Activated naive CD8-positive, alpha-beta T cell treated with anti-CD3 and anti-CD28 coated beads, Interleukin-2, amount 10 ng/mL, durations not matched to agents 7 days and 5 days (primary cell): ENCODE results near the gene ARIH2. TPM values are rescaled to one million over a fixed set of nuclear protein-coding genes. Genes with fewer than 3 reads are reported as not detected.

Experiments used
- ATAC-seq: fragments of 150-1000 bp; cut with Tn5 transposase; one replicate; pipeline ENCODE4 v1.10.0; 2021; ENCODE audit warnings: low read depth, moderate library complexity
- POLR2A ChIA-PET: fragments of 350-600 bp; sonication (Branson Sonifier 250); formaldehyde crosslinking; loops from one replicate; lab custom pipeline; 2021; ENCODE audit warnings: antibody characterized with exemption; lab: Charles Lee
- DNase-seq: peaks from one replicate; pipeline ENCODE4 v3.0.0; 2021
- H3K27ac Mint-ChIP-seq: one replicate; pipeline ENCODE4 v1.8.0; 2022; ENCODE audit warnings: mild to moderate bottlenecking, mixed read lengths
- H3K27me3 Mint-ChIP-seq: one replicate; pipeline ENCODE4 v1.8.0; 2022; ENCODE audit warnings: mild to moderate bottlenecking, moderate library complexity, mixed read lengths
- H3K36me3 Mint-ChIP-seq: one replicate; pipeline ENCODE4 v1.8.0; 2021; ENCODE audit warnings: mild to moderate bottlenecking, mixed read lengths
- H3K4me1 Mint-ChIP-seq: one replicate; pipeline ENCODE4 v1.8.0; 2021; ENCODE audit warnings: mixed read lengths
- H3K4me3 Mint-ChIP-seq: one replicate; pipeline ENCODE4 v1.8.0; 2022; ENCODE audit warnings: mild to moderate bottlenecking, moderate library complexity, mixed read lengths
- H3K9me3 Mint-ChIP-seq: one replicate; pipeline ENCODE4 v1.8.0; 2021; ENCODE audit warnings: mixed read lengths
- total RNA-seq, 2 experiments: library from RNA; stranded (reverse); gene quantifications; one replicate each; pipeline ENCODE4 v1.2.3, GENCODE V29; 2021

ARIH2 gene
- total RNA-seq, 2 experiments from 2014 or later, result 108 to 118 TPM

- Mint-ChIP-seq H3K4me1 (peaks cover 10% of the 10 kb centered on the region), H3K27me3 (no peaks in the 10 kb centered on the region), H3K9me3 (no peaks in the 10 kb centered on the region), H3K36me3 (peaks cover 8% of the 10 kb centered on the region), H3K4me3 (no peak overlapping the region), H3K27ac (no peak overlapping the region)
- DNase-seq, result no peak
- POLR2A ChIA-PET, result no interaction called here
- ATAC-seq, result no peak
Measured at GRCh38 chr3:48963591-48963990, 44.9 kb downstream of the ARIH2 start.

GRCh38 chr3:48966367-48966766 is 47.7 kb downstream of the ARIH2 start:
- Mint-ChIP-seq H3K27ac (no peak overlapping the region), H3K9me3 (no peaks in the 10 kb centered on the region), H3K4me3 (no peak overlapping the region), H3K36me3 (peaks cover 17% of the 10 kb centered on the region), H3K4me1 (peaks cover 8% of the 10 kb centered on the region), H3K27me3 (no peaks in the 10 kb centered on the region)
- ATAC-seq (no peak), DNase-seq (no peak)
- POLR2A ChIA-PET, result interaction anchor here (0.6 kb wide), 1 partner anchor 14 kb away, joined by 5 read pairs; no protein-coding TSS in a partner anchor

GRCh38 chr3:48966876-48967361 is 48.3 kb downstream of the ARIH2 start:
- H3K4me1 Mint-ChIP-seq, result peaks cover 8% of the 10 kb centered on the region
- H3K36me3 Mint-ChIP-seq, result peaks cover 21% of the 10 kb centered on the region
- no peak for ATAC-seq
- no peaks in the 10 kb centered on the region for H3K9me3 Mint-ChIP-seq
- H3K27me3 Mint-ChIP-seq, result no peaks in the 10 kb centered on the region
- H3K4me3 Mint-ChIP-seq, result no peak overlapping the region
- no peak overlapping the region for H3K27ac Mint-ChIP-seq
- POLR2A ChIA-PET, result interaction anchor here (0.6 kb wide), 1 partner anchor 14 kb away, joined by 5 read pairs; no protein-coding TSS in a partner anchor
- DNase-seq, result no peak

- Mint-ChIP-seq H3K27ac (no peak overlapping the region), H3K27me3 (no peaks in the 10 kb centered on the region), H3K9me3 (no peaks in the 10 kb centered on the region), H3K4me1 (peaks cover 19% of the 10 kb centered on the region), H3K4me3 (no peak overlapping the region), H3K36me3 (peaks cover 21% of the 10 kb centered on the region)
- DNase-seq (no peak), ATAC-seq (no peak)
- POLR2A ChIA-PET, result no interaction called here
Measured at GRCh38 chr3:48970586-48970985, 51.9 kb downstream of the ARIH2 start.

- ATAC-seq, result peak; percentile 54
- Mint-ChIP-seq H3K27ac (peak overlapping the region; percentile 83), H3K4me1 (peaks cover 13% of the 10 kb centered on the region), H3K9me3 (no peaks in the 10 kb centered on the region), H3K27me3 (no peaks in the 10 kb centered on the region), H3K36me3 (peaks cover 22% of the 10 kb centered on the region), H3K4me3 (no peak overlapping the region)
- POLR2A ChIA-PET, result interaction anchor here (0.6 to 0.9 kb wide), 3 partner anchors 15 to 132 kb away, joined by 3 to 5 read pairs (median 3); partner anchors contain the start of gene WDR6
- DNase-seq, result no peak
Measured at GRCh38 chr3:48974076-48974864, 55.6 kb downstream of the ARIH2 start.

GRCh38 chr3:48979451-48979850 is 60.8 kb downstream of the ARIH2 start:
- no peak overlapping the region for H3K27ac Mint-ChIP-seq
- no peaks in the 10 kb centered on the region for H3K9me3 Mint-ChIP-seq

GRCh38 chr3:48980295-48980694 is 61.7 kb downstream of the ARIH2 start:
- H3K4me3 Mint-ChIP-seq, result no peak overlapping the region
- H3K4me1 Mint-ChIP-seq, result peaks cover 5% of the 10 kb centered on the region
- H3K36me3 Mint-ChIP-seq, result peaks cover 18% of the 10 kb centered on the region
- no peak overlapping the region for H3K27ac Mint-ChIP-seq
- POLR2A ChIA-PET, result interaction anchor here (0.7 kb wide), 2 partner anchors 14 to 288 kb away, joined by 5 read pairs; no protein-coding TSS in a partner anchor
- DNase-seq (no peak), ATAC-seq (no peak)
- H3K9me3 Mint-ChIP-seq, result no peaks in the 10 kb centered on the region
- H3K27me3 Mint-ChIP-seq, result no peaks in the 10 kb centered on the region

More at GRCh38 chr3:48979451-48979850, 60.8 kb downstream of the ARIH2 start:
- peaks cover 19% of the 10 kb centered on the region for H3K36me3 Mint-ChIP-seq
- POLR2A ChIA-PET, result no interaction called here
- peaks cover 8% of the 10 kb centered on the region for H3K4me1 Mint-ChIP-seq
- no peaks in the 10 kb centered on the region for H3K27me3 Mint-ChIP-seq
- DNase-seq, result no peak
- no peak for ATAC-seq
- no peak overlapping the region for H3K4me3 Mint-ChIP-seq

- Mint-ChIP-seq H3K9me3 (no peaks in the 10 kb centered on the region), H3K27ac (no peak overlapping the region), H3K4me1 (peaks cover 7% of the 10 kb centered on the region), H3K4me3 (no peak overlapping the region), H3K27me3 (no peaks in the 10 kb centered on the region), H3K36me3 (peaks cover 18% of the 10 kb centered on the region)
- POLR2A ChIA-PET, result interaction anchor here (0.9 kb wide), 1 partner anchor 47 kb away, joined by 3 read pairs; the partner anchor contains the start of gene IMPDH2
- ATAC-seq (no peak), DNase-seq (no peak)
Measured at GRCh38 chr3:48982016-48982415, 63.4 kb downstream of the ARIH2 start.

- Mint-ChIP-seq H3K27ac (no peak overlapping the region), H3K36me3 (peaks cover 18% of the 10 kb centered on the region), H3K4me3 (no peak overlapping the region), H3K9me3 (no peaks in the 10 kb centered on the region), H3K4me1 (peaks cover 9% of the 10 kb centered on the region), H3K27me3 (no peaks in the 10 kb centered on the region)
- POLR2A ChIA-PET, result interaction anchor here (0.9 kb wide), 1 partner anchor 47 kb away, joined by 3 read pairs; the partner anchor contains the start of gene IMPDH2
- DNase-seq (no peak), ATAC-seq (no peak)
Measured at GRCh38 chr3:48982686-48983085, 64.0 kb downstream of the ARIH2 start.

- Mint-ChIP-seq H3K4me3 (no peak overlapping the region), H3K4me1 (peaks cover 12% of the 10 kb centered on the region), H3K9me3 (no peaks in the 10 kb centered on the region), H3K27ac (no peak overlapping the region), H3K27me3 (no peaks in the 10 kb centered on the region), H3K36me3 (peaks cover 16% of the 10 kb centered on the region)
- no peak for ATAC-seq
- POLR2A ChIA-PET, result no interaction called here
- DNase-seq, result no peak
Measured at GRCh38 chr3:48983096-48983495, 64.5 kb downstream of the ARIH2 start.

- Mint-ChIP-seq H3K36me3 (peaks cover 10% of the 10 kb centered on the region), H3K4me3 (no peak overlapping the region), H3K27ac (no peak overlapping the region), H3K4me1 (peaks cover 20% of the 10 kb centered on the region), H3K9me3 (no peaks in the 10 kb centered on the region), H3K27me3 (no peaks in the 10 kb centered on the region)
- POLR2A ChIA-PET, result interaction anchor here (1.2 to 2.7 kb wide), 2 partner anchors 23 to 38 kb away, joined by 3 to 8 read pairs; partner anchors contain the start of genes NDUFAF3 and WDR6
- no peak for DNase-seq
- ATAC-seq, result no peak
Measured at GRCh38 chr3:48984663-48985062, 66.0 kb downstream of the ARIH2 start.

GRCh38 chr3:48985831-48986376 is 67.3 kb downstream of the ARIH2 start:
- peaks cover 20% of the 10 kb centered on the region for H3K4me1 Mint-ChIP-seq
- no peak overlapping the region for H3K4me3 Mint-ChIP-seq
- peaks cover 4% of the 10 kb centered on the region for H3K36me3 Mint-ChIP-seq
- H3K27me3 Mint-ChIP-seq, result no peaks in the 10 kb centered on the region
- DNase-seq, result no peak
- ATAC-seq, result no peak
- POLR2A ChIA-PET, result interaction anchor here (0.5 to 2.7 kb wide), 3 partner anchors 10 to 43 kb away, joined by 4 to 9 read pairs (median 8); partner anchors contain the start of genes IMPDH2 and WDR6
- peak overlapping the region; percentile 10 for H3K27ac Mint-ChIP-seq
- no peaks in the 10 kb centered on the region for H3K9me3 Mint-ChIP-seq

- peak overlapping the region; percentile 91 for H3K27ac Mint-ChIP-seq
- DNase-seq (no peak), ATAC-seq (no peak)
- peaks cover 5% of the 10 kb centered on the region for H3K36me3 Mint-ChIP-seq
- no peaks in the 10 kb centered on the region for H3K9me3 Mint-ChIP-seq
- peak overlapping the region; percentile 88 for H3K4me3 Mint-ChIP-seq
- H3K27me3 Mint-ChIP-seq, result no peaks in the 10 kb centered on the region
- peaks cover 37% of the 10 kb centered on the region for H3K4me1 Mint-ChIP-seq
- POLR2A ChIA-PET, result interaction anchor here (0.5 to 5.9 kb wide), 12 partner anchors 12 to 351 kb away, joined by 3 to 129 read pairs (median 8); partner anchors contain the start of genes ARIH2, DALRD3, IMPDH2 and NDUFAF3
Measured at GRCh38 chr3:48989126-48989795, 70.6 kb downstream of the ARIH2 start.
